ENCODE data around the gene THNSL1.

GRCh38 chr10:25072786-25073185 lies 56.4 kb downstream of the THNSL1 start:
- TF ChIP-seq CTCF (IDR thresholded peaks at IDR 0.05; ENCODE audit: low read depth, low read length): no peak
- no peak for TF ChIP-seq POLR2A (IDR thresholded peaks at IDR 0.05; ENCODE audit: extremely low read depth, insufficient read length)
